Measurements from ENCODE around the gene PCDHGA6.

GRCh38 chr5:141343242-141343952, 30.3 kb upstream of the PCDHGA6 start, which contains the start of gene PCDHGA3:
- TF ChIP-seq CTCF (IDR thresholded peaks at IDR 0.05), result no peak
- TF ChIP-seq POLR2AphosphoS5 (IDR thresholded peaks at IDR 0.05), result no peak
- no peak for TF ChIP-seq EP300 (IDR thresholded peaks at IDR 0.05)
- no peak for TF ChIP-seq POLR2A (IDR thresholded peaks at IDR 0.05)

All from gastroesophageal sphincter (tissue), 3 donors.